Forelimb muscle (tissue), 1 donor: ENCODE measurements around the gene CLEC11A. TPM values are rescaled to one million over a fixed set of nuclear protein-coding genes. Genes with fewer than 3 reads are reported as not detected.

Source experiments
- DNase-seq: peaks from one replicate; pipeline ENCODE4 v3.0.0-alpha.2; 2013; ENCODE audit warnings: low read depth
- polyA plus RNA-seq: library from polyadenylated mRNA; unstranded; fragments of 120-200 nt; gene quantifications from one replicate; pipeline ENCODE4 v1.2.1, GENCODE V29; 2013; ENCODE audit not compliant: insufficient read length

The CLEC11A gene
- polyA plus RNA-seq, 1 donor = 24.4 TPM

DNA sequence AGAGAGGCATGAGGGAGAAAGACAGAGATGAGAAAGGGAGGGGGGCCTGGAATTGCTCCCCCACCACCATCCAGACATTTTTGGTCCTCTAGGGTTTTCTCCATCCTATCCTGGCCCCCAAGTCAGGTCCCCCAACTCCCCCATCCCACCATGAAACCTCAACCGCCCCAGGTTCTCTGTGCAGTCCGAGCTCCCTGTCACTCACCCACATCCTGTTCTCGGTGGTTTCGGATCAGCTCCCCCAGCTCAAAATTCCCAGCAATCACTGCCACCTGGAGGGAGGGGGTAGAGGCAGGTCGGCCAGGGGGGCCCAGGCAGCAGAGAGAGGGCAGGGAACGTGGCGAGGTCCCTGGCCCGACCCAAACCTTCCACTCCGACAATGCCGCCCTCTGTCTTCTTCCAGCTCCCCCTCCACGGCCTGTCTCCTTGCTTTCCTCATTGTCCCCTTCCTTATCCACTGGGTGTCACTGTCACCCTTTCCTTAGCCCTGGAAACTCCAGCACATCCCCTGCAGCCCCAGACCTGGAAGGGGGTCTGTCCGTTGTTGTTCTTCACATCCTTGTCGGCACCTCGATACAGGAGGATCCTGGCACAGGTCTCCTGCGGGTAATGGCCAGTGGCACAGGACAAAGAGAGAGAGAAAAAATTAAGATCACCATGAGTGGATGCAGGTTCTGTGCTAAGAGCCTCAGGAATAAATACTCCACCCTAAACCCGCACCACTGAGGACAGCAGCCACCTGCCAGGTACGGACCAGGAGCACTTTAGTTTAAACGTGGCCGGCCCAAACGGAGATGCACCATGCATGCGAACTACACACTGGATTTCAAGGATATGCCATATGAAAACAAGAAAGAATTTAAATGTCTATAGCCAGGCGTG, 19.0 kb upstream of the CLEC11A start:
- DNase-seq = no peak

DNA sequence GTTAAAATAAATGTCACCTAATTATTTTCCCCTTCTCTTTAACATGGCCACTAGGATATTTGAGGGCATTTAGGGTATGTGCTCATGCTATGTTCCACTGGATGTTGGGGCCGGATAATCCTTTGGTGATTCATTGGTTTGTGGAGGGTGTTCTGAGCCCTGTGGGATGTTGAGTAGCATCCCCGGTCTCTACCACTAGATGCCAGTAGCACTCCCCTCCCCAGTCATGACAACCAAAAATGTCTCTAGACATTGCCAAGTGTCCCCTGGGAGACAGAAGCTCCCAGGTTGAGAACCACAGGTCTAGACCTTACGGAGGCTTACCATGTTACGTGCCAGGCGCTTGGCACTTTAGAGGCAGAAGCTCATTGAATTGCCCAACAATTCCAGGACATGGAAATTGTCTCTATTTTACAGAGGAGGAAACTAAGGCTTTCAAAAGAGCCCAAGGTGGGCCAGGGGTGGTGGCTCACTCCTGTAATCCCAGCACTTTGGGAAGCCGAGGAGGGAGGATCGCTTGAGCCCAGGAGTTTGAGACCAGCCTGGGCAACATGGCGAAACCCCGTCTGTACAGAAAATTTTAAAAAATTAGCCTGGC, 17.6 kb upstream of the CLEC11A start:
- DNase-seq = no peak

DNA sequence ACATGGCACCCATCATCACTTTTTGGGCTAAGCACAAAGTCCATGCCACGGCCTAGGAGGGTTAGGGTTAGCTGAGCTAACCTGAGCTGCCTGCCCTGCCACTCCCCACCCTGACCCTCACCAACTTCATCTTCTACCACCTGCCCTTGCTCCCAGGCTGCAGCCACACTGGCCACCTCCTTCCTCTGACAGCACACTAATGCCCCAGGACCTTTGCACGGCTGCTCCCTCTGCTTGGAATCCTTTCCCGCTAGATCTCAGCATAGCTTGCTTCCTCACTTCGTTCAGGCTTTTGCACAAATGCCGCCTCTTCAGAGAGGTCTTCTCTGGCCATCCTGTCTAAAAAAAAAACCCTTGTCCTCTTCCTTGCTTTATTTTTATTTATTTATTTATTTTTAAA, 16.8 kb upstream of the CLEC11A start:
- DNase-seq = no peak

DNA sequence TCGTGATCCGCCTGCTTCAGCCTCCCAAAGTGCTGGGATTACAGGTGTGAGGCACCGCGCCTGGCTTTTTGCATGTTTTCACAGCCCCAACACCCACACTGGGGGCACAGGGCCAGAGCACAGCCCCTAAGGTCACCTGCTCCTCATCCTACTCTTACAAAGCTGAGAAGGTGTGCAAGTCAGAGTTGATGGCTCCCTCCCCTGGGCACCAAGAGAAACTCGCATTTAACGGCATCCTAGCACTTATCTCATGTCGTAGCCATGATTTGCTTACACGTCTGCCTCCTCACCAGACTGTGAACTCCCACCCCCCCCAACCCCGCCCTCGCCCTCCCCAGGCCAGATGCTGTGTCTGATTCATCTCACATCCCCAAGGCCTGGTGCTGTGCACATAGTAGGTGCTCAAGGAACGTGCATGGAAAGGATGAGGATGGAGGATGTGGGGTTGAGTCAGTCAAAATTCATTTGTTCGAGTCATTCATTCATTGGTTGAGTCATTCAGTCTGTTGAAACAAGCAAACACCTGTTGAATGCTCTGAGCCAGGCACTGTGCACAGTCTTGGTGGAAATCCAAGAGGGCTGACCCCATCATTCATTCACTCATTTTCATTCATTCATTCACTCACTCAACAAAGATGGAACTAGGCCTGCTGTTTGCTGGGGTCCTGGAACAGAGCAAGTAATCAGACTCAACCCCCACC, 14.8 kb upstream of the CLEC11A start:
- no peak for DNase-seq

DNA sequence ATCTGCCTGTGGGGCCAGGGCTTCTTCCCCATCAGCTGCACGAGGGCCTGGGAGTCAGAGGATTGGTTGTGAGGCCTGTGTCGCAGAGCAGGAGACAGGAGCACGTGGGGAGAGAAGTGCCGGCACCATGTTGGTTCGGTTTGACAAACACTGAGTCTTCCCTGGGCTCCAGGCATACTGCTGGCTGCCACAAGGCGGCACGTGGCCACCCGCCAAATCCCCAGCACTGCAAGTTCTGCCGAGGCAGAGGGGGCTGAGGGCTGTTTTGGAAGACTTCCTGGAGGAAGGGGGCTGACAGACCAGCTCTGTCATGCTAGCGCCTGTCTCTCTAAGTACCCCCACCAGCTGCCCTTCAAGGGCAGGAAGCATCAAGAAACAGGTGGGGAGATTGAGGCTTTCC, 13.1 kb upstream of the CLEC11A start:
- DNase-seq = no peak

DNA sequence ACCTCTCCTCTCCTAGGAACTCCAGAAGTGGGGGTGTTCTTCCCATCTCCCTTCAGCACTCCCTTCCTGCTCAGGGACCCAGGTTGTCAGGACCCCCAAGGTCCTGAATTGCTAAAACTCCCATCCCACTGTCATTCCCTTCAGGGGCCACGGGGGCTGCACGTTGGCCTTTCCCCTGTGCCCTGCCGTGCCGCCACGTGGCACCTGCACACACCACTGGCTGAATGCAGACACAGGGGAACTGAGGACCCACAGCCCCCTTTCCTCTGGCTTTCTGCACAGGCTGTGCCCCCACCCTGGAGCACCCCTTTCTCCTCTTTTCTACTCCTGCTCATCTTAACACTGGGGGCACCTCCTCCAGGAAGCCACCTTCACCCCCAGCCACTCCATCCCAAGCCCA, 12.6 kb upstream of the CLEC11A start:
- DNase-seq = no peak

DNA sequence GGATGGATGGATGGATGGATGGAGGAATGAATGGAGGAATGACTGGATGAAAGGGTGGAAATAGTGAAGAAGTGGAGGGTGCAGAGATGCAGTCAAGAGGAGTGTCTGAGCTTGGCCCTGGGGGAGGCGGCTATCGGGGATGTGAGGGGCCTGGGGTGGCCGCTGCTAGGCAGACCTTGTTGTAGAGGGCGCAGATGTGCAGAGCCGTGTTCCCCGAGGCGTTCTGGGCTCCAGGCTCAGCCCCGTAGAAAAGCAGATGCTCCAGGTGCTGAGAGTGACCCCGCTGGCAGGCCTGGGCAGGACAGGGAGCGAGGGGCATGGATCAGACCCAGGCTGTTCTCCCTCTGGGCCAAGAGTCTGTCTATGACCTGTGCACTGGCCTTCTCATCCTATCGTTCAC, 12.0 kb upstream of the CLEC11A start:
- no peak for DNase-seq

DNA sequence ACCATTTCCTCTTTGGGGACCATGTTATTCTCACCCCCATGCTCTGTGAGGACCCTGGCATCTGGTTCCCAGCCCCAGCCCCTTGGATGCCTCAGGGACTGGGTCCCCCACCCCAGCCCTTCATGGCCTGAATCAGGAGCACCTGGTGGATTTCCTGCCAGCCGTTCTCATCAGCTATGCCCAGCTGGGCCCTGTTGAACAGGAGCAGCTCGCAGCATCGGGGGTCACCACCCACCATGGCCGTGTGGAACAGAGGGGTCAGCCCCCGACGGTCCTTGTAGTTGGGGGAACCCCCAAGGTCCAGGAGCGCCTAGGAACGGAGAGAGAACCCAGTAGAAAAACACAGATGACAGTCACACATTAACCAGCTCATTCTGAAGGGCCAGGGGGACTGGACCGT, 11.4 kb upstream of the CLEC11A start:
- DNase-seq = no peak

DNA sequence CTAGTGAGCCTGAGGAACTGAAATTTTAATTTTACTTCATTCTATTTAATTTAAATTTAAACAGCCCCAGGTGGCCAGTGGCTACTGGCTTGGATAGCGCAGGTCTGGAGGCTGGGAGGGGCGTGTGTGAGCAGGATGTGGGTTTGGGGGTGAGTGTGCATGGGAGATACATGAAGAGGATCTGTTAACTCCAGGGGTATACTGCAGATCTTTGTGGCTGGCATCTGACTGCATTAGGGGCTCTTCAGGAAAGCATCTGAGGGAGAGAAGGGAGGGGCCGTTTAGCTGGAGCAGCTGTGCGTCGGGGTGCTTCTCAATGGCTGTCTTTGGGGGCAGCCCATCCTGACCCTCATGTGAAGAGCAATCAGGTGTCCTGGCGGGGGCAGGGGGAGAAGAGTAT, 10.3 kb upstream of the CLEC11A start:
- DNase-seq = no peak

DNA sequence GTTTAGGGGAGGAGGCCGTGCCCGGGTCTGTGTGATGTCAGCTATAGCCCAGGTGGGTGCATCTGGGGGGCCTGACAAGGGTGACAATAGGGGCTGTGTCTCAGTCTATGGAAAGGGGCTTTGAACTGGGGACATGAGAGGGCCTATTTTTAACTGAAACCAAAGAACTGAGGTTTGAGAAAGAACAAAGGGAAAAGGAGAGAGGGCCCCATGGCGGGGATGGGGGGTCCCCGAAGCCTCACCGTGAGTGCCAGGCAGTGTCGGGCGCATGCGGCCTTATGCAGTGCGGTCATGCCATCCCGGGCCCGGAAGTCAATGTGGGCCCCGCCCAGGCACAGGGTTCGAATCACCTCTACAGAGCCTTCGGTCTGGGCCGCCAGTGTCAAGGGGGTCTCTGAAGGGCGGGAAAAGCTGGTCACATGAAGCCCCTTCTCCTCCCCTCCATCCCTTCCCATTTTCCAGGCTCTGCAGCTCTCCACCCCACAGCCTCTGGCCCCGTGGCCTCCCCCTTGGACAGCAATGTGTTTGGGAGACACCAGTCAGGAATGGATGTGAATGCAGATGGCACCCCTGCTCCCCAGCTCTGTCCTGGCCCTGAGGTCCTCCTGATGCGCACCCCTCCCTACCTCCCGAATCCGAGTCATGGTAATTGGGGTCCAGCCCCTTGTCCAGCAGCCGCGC, 9.5 kb upstream of the CLEC11A start:
- no peak for DNase-seq

DNA sequence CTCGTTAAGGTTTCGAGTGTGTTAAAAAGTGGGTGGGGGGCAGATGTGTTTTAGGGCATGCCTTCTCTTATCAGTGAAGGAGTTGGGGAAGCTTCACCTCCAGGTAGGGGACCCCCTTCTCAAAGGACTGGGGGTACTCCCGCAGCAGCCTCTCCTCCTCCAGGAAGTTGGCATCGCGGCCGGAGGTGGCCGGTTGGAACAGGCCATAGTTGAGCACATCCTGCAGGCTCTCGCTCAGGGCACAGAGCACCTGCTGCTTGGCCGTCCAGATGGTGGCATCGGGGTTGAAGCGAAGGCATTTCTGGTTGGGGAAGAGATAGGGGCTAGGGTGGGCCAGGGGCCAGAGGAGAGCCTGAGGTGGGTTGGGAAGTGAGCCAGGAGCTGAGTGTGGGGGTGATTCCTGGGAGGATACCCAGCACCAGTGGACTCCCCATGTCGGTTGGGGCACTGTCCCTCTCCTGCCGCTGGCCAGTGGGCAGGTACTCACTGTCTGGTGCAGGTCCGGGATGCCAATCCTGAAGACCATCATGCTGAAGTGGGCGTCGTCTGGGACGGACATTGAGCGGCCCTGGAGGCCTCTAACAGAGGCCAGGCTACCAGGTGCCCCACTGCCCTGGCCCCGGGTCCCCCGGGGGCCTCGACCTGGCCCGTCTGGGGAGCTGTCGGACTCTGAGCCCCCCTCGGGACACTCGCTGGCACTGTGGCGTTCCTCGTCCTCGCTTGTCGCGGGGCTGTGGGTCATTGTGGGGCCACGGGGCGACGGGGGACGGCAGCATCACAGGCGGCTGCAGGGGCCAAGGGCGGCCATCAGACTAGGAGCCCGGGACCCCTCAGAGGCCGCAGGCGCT, 6.8 kb upstream of the CLEC11A start:
- DNase-seq = no peak

DNA sequence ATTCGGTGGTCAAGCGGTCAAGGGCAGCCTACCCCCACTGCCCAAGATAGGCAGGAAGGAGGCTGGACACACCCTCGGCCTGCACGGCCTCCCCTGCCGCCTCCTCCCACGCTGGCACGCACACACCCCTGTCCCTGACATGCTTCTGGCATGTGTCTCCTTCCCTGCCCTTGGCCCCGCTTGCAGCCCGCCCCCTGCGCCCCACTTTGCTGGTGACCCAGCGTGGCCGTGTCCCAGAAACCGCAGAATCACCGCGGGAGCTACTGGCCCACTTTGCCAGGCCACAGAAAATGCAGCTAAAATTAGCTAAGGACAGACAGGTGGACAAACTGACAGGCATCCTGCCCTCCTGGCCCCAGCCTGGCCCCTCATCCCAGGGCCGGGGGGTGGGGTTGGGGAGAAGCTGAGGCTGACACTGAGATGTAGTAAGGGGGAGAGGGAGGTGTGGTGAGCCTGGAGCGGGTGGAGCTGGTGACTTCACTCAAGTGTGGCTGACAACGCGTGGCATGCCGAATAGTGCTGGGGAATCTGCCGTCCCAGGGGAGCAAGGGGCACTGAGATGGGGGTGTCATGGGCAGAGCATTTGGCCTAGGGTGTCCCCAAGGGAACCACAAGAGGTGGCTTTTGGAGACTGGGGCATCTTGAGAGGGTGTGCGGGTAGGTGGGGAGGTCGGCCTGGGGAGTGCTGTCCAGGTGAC, 6.0 kb upstream of the CLEC11A start:
- no peak for DNase-seq

DNA sequence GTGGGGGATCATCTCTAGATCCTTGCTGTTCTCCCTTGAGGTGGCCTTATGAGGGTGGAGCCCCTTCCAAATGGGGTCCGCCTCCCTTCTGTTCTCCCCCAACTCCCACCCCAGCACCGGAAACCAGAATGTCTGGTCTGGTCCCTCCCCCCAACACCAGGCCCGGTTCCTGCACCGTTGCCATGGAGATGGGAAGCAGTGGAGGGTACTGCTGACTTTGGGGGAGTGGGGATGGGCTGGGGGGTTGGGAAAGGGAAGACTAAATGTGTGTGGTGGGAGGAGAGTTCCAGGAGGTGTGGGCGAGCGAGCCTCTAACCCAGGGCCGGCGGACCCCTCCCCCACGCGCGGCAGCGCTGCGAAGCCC, 5.3 kb upstream of the CLEC11A start:
- DNase-seq = no peak

DNA sequence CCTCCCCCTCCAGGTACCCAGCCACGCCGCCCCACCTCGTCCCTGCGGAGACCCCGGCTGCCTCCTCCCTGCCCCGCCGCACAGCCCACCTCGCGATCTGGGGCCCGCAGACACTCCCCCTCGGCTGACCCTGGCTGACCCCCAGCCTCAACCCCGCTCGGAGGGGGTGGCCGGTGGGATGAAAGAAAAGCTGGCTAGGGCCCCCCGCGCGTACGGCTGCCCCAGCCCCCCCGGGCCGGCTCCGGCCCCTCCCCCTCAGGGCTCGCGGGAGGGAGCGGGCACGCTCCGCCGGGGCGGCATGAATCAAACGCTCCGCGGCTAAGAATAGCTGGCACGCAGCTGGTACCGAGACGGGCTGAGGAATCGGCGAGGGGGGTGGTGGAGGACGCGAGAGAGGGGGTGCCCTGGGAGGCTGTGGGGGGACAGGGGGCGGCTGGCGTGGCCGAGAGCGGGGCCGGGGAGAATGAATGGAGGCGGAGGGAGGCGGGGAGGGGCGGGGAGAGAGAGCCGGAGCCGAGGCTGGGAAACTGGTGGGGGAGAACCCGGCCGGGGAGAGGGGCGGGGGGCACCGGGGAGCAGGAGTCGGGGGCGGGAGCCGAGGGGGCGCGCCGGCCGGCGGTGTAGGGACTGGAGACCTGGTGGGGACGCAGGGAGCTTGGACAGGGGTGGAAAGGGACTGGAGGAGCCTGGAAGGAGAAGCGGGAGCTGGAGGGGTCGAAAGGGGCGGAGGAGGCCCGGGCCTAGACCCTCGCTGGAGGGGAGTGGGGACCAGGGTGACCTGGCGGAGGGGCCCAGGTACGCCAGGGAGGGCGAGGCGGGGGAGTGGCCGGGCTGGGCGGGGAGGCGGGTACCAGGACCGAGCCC, 4.7 kb upstream of the CLEC11A start:
- no peak for DNase-seq

DNA sequence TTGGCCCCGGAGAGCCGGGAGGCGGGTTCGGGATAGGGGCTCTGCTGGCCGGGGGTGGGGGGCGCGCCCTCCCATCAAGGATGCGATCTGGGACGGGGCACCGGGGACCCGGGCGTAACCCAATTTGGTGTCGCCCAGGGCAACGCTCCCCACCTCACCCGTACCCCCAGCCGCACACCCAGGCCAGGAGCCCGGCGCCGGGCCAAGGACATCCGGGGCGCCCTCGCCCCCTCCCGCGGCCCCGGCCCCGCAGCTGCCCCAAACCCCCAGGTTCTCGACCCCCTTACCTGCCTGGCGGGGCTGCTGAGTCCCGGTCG, 4.1 kb upstream of the CLEC11A start:
- no peak for DNase-seq

DNA sequence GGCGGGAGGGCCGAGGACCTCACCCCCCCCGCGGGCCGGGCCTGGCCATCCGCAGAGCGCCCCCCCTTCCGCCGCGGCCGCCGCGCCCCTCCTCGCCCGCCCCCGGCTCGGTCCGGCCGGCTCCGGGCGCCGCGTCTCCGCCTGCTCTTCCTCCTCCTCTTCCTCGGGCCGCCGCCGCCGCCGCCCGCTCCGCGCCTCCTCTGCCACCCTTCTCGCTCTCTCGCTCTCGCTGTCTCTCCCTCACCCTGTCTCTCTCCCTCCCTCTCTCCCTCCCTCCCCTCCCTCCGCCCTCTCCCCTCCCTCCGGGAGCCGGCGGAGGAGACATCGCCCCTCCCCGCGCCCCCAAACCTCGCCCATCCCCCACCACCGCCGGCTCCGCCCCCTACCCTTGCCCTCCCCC, 3.6 kb upstream of the CLEC11A start, which contains the start of gene SHANK1:
TSS of gene SHANK1 (minus strand) at position 237 of the 400 bp plus-strand sequence. CDS start 2,883 bp downstream, outside the sequence.
- DNase-seq = no peak

DNA sequence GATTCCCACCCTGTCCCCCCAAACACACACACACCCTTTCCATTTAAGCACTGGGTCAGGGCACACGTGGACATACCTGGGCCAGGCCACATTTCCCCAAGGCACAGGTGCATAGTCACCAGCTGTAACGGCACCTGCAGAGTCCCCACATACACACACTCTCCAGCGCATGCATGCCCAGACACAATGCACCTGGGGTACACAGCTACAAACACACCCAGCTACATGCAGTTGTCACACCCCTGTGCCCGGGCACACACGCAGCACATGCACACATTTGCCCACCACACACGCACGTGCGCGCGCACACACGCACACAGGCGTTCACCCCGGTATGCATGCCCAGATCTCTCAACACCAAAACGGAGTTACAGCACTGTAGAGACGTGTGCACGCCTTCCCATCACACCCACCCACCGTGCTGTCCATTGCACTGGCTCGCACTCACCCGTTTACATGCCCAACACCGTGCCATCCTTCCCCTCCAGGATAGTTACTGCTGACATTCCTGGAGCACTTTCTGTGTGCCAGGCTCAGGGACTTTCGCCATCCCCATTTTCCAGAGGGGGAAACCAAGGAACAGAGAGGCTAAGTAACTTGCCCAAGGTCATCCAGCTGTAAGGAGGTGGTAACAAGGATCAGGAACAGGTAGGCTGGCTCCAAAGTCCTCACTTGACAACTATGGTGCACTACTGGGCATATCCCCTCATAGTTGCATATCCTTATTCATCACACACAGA, 2.8 kb upstream of the CLEC11A start:
- DNase-seq = no peak

DNA sequence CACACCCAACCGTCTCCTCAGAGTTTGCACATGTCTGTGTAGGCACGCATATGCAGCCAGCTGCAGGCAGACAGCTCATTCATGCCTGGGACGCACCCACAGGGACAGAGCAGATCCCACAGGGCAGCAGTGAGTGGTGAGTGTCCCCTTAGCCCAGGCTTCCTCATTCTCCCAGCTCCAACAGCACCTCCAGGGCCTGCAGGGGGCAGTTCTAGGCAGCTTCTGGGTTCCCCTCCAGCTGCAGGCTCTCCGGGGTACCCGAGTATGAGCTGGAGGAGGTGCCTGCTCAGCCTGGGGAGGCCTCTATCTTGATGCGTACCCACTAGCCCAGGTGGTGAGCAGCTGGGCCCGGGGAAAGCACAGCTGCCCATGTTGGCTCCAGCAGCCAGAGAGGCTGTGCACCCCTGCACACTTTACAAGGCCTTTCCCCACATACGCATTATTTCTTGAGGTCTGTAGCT, 2.2 kb upstream of the CLEC11A start:
- no peak for DNase-seq
